ENCODE results near the gene SPDEF. TPM values are rescaled to one million over a fixed set of nuclear protein-coding genes. Genes with fewer than 3 reads are reported as not detected.

SPDEF gene
- total RNA-seq, 1 donor from 2014 or later, result not detected

DNA sequence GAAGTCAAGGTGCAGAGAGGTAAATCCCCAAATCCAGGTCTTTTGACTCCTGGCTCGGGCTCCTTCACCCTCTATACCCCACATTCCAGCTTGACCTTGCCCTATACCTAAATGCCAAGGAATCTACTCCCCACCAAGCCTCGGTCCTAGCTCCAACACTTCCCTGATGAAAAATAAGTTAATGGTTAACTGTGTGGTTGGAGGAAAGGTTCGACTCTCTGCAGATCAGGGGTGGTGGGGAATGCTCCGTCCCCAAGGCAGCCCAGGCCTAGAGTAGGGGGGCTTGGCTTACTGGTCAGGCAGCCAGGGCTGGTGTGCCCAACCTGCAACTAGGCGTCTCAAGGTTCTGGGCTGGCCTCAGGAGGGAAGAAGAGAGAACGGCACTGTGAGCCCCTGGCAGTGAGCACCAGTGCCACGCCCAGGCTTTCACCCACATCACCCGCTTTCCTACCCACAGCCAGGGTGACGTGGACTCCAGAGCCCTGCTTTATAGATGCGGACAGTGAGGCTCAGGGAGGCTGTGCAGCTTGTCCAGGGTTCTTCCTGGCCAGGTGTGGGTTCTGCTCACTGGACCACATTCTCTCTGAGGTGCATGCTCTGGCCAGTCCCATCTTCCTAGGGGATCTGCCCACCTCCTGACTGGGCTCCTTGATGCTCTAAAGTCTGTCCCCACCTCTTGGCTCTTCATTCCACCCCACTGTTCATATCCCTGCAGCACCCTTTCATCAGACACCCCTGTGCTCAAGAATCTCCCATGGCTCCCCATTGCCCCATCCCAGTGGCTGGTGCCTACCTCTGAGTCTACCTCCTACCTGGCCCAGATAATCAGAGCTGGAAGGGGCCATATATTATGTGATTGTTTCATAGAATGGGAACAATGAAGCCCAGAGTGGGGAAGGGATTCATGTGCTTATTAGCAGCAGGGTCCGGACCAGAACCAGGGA lies 8.2 kb downstream of the SPDEF start:
- Histone ChIP-seq H3F3A (ENCODE audit: low read depth) (no peaks in the 10 kb centered on the region), H4K20me1 (ENCODE audit: low read depth) (no peaks in the 10 kb centered on the region), H3K4me2 (no peak overlapping the region), H3K27ac (no peak overlapping the region), H3K79me2 (ENCODE audit: low read depth) (no peaks in the 10 kb centered on the region), H3K36me3 (no peaks in the 10 kb centered on the region), H3K4me3 (no peak overlapping the region), H3K27me3 (no peaks in the 10 kb centered on the region), H3K4me1 (peaks cover 5% of the 10 kb centered on the region), H2AFZ (replicated peaks) (no peak overlapping the region), H3K9me3 (ENCODE audit: low read depth) (no peaks in the 10 kb centered on the region), H3K9ac (no peak overlapping the region)
- peak overlapping the region; percentile 18 for H3K27ac Mint-ChIP-seq
- DNase-seq (ENCODE audit: low spot score), result no peak
- peaks cover 8% of the 10 kb centered on the region for H3K27me3 Mint-ChIP-seq (ENCODE audit: insufficient read depth, low read depth)
- H3K36me3 Mint-ChIP-seq, result no peaks in the 10 kb centered on the region
- H3K9me3 Mint-ChIP-seq, result no peaks in the 10 kb centered on the region
- H3K4me1 Mint-ChIP-seq, result peaks cover 34% of the 10 kb centered on the region
- no peak overlapping the region for H3K4me3 Mint-ChIP-seq
- TF ChIP-seq EZH2phosphoT487 (IDR thresholded peaks at IDR 0.05) (no peak), EZH2 (IDR thresholded peaks at IDR 0.05) (no peak)
- TF ChIP-seq, protein P1, sequence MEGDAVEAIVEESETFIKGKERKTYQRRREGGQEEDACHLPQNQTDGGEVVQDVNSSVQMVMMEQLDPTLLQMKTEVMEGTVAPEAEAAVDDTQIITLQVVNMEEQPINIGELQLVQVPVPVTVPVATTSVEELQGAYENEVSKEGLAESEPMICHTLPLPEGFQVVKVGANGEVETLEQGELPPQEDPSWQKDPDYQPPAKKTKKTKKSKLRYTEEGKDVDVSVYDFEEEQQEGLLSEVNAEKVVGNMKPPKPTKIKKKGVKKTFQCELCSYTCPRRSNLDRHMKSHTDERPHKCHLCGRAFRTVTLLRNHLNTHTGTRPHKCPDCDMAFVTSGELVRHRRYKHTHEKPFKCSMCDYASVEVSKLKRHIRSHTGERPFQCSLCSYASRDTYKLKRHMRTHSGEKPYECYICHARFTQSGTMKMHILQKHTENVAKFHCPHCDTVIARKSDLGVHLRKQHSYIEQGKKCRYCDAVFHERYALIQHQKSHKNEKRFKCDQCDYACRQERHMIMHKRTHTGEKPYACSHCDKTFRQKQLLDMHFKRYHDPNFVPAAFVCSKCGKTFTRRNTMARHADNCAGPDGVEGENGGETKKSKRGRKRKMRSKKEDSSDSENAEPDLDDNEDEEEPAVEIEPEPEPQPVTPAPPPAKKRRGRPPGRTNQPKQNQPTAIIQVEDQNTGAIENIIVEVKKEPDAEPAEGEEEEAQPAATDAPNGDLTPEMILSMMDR (IDR thresholded peaks at IDR 0.05), result no peak

DNA sequence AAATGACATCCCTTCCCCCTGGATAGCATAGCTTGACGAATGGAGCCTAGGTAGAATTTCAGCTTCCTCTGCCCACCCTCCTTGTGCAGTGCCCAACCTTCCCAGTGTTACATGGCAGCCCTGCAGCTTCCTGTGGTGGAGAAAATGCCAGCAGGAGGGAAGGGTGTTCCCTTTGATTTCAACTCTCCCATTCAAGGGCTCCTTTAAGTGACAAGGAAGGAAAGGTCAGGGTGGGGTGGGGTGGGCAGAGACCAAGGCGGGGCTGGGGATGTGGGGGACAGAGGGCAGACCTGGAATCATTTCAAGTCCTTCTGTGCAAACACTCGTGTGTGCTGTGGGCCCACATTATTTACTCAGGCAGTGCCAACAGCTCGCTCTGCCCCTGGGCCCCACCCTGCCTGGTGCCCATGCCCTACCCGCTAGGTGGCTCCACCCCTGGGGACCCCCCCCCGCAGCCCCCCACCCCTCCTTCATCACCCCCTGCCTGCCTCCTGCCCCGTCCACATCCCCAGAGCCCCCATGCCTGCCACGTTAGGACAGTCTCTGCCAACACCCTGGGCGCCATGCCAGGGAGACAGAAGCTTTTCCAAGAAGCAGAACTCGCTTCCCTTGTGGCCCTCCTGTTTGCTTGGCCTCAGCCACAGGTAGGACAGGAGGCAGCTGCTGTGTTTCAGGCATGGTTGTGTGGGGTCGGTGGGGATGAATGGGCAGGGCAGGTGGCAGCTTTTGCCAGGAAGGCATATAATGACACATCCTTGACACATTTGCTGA lies 9.4 kb downstream of the SPDEF start:
- TF ChIP-seq EZH2phosphoT487 (IDR thresholded peaks at IDR 0.05) (no peak), EZH2 (IDR thresholded peaks at IDR 0.05) (no peak)
- TF ChIP-seq, protein P1 (IDR thresholded peaks at IDR 0.05), result no peak
- H3K27ac Mint-ChIP-seq, result no peak overlapping the region

DNA sequence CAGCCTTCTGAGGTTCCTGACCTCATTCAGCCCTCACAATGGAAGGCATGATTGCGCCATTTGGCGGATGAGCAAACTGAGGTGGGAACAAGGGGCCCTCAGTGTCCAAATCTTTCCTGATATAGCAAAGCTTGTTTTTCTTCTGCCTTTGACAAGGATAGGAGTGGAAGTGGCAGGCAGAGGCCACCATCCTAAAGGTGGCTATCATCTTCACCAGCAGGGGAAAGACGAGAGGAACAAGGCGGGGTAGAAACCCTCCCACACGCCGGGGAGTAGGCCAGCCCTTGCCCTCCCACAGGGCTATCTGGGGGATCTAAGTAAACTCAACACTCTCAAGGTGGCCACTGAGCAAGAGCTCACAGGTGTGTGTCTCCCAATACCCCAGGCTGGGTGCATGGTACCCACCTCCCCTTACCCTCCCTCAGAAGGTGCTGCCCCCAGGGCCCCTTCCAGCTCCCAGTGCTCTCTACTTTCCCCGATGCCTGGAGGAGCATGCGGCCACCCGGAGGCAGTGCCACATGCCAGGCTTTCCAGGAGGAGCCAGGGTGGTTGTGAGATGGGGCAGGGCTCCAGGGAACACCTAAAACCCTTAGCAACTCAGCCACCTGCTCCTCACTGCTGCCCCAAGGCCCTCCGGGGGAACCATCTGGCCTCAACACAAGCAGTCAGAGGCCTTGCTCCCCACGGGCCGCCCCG lies 11.2 kb downstream of the SPDEF start:
- Histone ChIP-seq H3K79me2 (ENCODE audit: low read depth) (no peaks in the 10 kb centered on the region), H3K36me3 (no peaks in the 10 kb centered on the region), H3K27ac (no peak overlapping the region), H2AFZ (replicated peaks) (no peak overlapping the region), H3F3A (ENCODE audit: low read depth) (no peaks in the 10 kb centered on the region), H3K4me2 (no peak overlapping the region), H3K4me3 (no peak overlapping the region), H3K27me3 (no peaks in the 10 kb centered on the region), H3K4me1 (peaks cover 5% of the 10 kb centered on the region), H3K9ac (no peak overlapping the region), H4K20me1 (ENCODE audit: low read depth) (no peaks in the 10 kb centered on the region), H3K9me3 (ENCODE audit: low read depth) (no peaks in the 10 kb centered on the region)
- Mint-ChIP-seq H3K27ac (no peak overlapping the region), H3K9me3 (no peaks in the 10 kb centered on the region), H3K36me3 (no peaks in the 10 kb centered on the region), H3K4me1 (peaks cover 22% of the 10 kb centered on the region), H3K4me3 (no peak overlapping the region), H3K27me3 (ENCODE audit: insufficient read depth, low read depth) (peaks cover 11% of the 10 kb centered on the region)
- TF ChIP-seq EZH2 (IDR thresholded peaks at IDR 0.05), result no peak
- TF ChIP-seq EZH2phosphoT487 (IDR thresholded peaks at IDR 0.05), result no peak
- TF ChIP-seq, protein P1 (IDR thresholded peaks at IDR 0.05), result no peak
- no peak for DNase-seq (ENCODE audit: low spot score)

More for the DNA sequence above, 9.4 kb downstream of the SPDEF start:
- Mint-ChIP-seq H3K4me1 (peaks cover 27% of the 10 kb centered on the region), H3K27me3 (ENCODE audit: insufficient read depth, low read depth) (peaks cover 8% of the 10 kb centered on the region), H3K4me3 (no peak overlapping the region), H3K36me3 (no peaks in the 10 kb centered on the region), H3K9me3 (no peaks in the 10 kb centered on the region)
- Histone ChIP-seq H3K9me3 (ENCODE audit: low read depth) (no peaks in the 10 kb centered on the region), H3K27me3 (no peaks in the 10 kb centered on the region), H3K36me3 (no peaks in the 10 kb centered on the region), H3K4me1 (peaks cover 5% of the 10 kb centered on the region), H2AFZ (replicated peaks) (no peak overlapping the region), H3K79me2 (ENCODE audit: low read depth) (no peaks in the 10 kb centered on the region), H3K4me2 (no peak overlapping the region), H3F3A (ENCODE audit: low read depth) (no peaks in the 10 kb centered on the region), H4K20me1 (ENCODE audit: low read depth) (no peaks in the 10 kb centered on the region), H3K9ac (no peak overlapping the region), H3K4me3 (no peak overlapping the region), H3K27ac (no peak overlapping the region)
- no peak for DNase-seq (ENCODE audit: low spot score)
